Left lung (tissue), 10 donors: ENCODE measurements around the gene UNC5CL. TPM values are rescaled to one million over a fixed set of nuclear protein-coding genes. Genes with fewer than 3 reads are reported as not detected.

Source experiments
- ATAC-seq: fragments of 200-7000 bp; cut with Tn5 transposase; one replicate; pipeline ENCODE4 v1.9.1; 2020; ENCODE audit warnings: moderate library complexity
- DNase-seq, 4 donors: peaks; one replicate each; pipeline ENCODE4 v3.0.0-alpha.2; 2013 to 2020
- H3K27ac ChIP-seq, 2 donors: fragments of 200-600 bp; sonication (generic) in 1 of 2; one replicate each; pipeline versions ENCODE4 v1.5.0 to v1.8.0; 2020 to 2021
- H3K27me3 ChIP-seq, 2 donors: fragments of 200-600 bp; sonication (generic) in 1 of 2; one replicate each; pipeline versions ENCODE4 v1.5.0 to v1.8.0; 2020 to 2021
- H3K36me3 ChIP-seq, 2 donors: fragments of 200-600 bp; sonication (generic) in 1 of 2; one replicate each; pipeline versions ENCODE4 v1.5.0 to v1.8.0; 2020 to 2021
- H3K4me1 ChIP-seq, 2 donors: fragments of 200-600 bp; one replicate each; pipeline ENCODE4 v1.8.0; 2021
- H3K4me3 ChIP-seq, 2 donors: fragments of 200-600 bp; sonication (generic) in 1 of 2; one replicate each; pipeline versions ENCODE4 v1.5.0 to v1.8.0; 2020 to 2021; ENCODE audit warnings: mild to moderate bottlenecking in 1 of 2
- H3K9me3 ChIP-seq, 2 donors: fragments of 200-600 bp; sonication (generic) in 1 of 2; one replicate each; pipeline versions ENCODE4 v1.5.0 to v1.8.0; 2020 to 2021
- CTCF ChIP-seq, 2 donors: fragments of 200-600 bp; sonication (generic) in 1 of 2; IDR thresholded peaks; one replicate each; pipeline versions ENCODE4 v1.5.0 to v1.8.0; 2021; ENCODE audit warnings: antibody characterized with exemption in 2 of 2
- intact Hi-C, 2 donors: fragments of 100-400 bp; cut with DNase I; formaldehyde crosslinking; loops; one replicate each; pipeline versions ENCODE4 v1.11.2 to v1.14.2; 2022
- polyA plus RNA-seq, 6 donors: library from polyadenylated mRNA; unstranded; fragments of 120-200 nt; gene quantifications; one replicate each; pipeline ENCODE4 v1.2.1, GENCODE V29; 2013; ENCODE audit not compliant: insufficient read length in 6 of 6
- total RNA-seq, 2 donors: library from RNA; stranded (reverse); fragmentation: NEBNext Ultra II Directional; extraction: Animal tissue kit (Norgen Biotek cat#: 25700); gene quantifications; one replicate each; pipeline ENCODE4 v1.2.1, GENCODE V29; 2021
- donor health status: DM: no; HTN: yes; CAD: no.
- donor health status: DM: no; HTN: no; CAD: no.

UNC5CL gene
- total and polyA plus RNA-seq, 8 donors: 2.3 to 11.8 (median 4.8) TPM

GRCh38 chr6:41071923-41072835 is 33.2 kb upstream of the UNC5CL start, which contains the start of gene OARD1:
Gene OARD1, minus strand, starts transcription at chr6:41072356. Its CDS starts 722 bp downstream, at chr6:41071634.
- peak within 1 kb of the TSS; percentile 88 to 95 for H3K4me3 ChIP-seq
- TF ChIP-seq CTCF (IDR thresholded peaks at IDR 0.05): no peak
- H3K4me1 ChIP-seq: peaks cover 11 to 43% of the 10 kb centered on the region in 2 donors
- DNase-seq (peak; percentile 99 to 100 (median 100)), ATAC-seq (peak; percentile 83)
- H3K36me3 ChIP-seq: no peaks in the 10 kb centered on the region
- no peaks in the 10 kb centered on the region for H3K9me3 ChIP-seq
- intact Hi-C loops: no loop called here
- H3K27ac ChIP-seq: peak within 1 kb of the TSS; percentile 99 to 100
- H3K27me3 ChIP-seq: no peaks in the 10 kb centered on the region

- H3K4me3 ChIP-seq: peak overlapping the region; percentile 49 to 95
- H3K4me1 ChIP-seq: peaks cover 11 to 44% of the 10 kb centered on the region in 2 donors
- TF ChIP-seq CTCF (IDR thresholded peaks at IDR 0.05): no peak
- intact Hi-C loops: no loop called here
- H3K27ac ChIP-seq: peak overlapping the region; percentile 99 to 100
- H3K36me3 ChIP-seq: no peaks in the 10 kb centered on the region
- ATAC-seq: no peak
- DNase-seq: peak in 2 of 4 donors; percentile 90 to 91
- H3K9me3 ChIP-seq: no peaks in the 10 kb centered on the region
- H3K27me3 ChIP-seq: no peaks in the 10 kb centered on the region
Measured at GRCh38 chr6:41071501-41071922, 32.5 kb upstream of the UNC5CL start.

- peaks cover 0 to 28% of the 10 kb centered on the region in 2 donors for H3K36me3 ChIP-seq
- intact Hi-C loops: no loop called here
- no peaks in the 10 kb centered on the region for H3K9me3 ChIP-seq
- DNase-seq (peak in 3 of 4 donors; percentile 69 to 88 (median 71)), ATAC-seq (peak; percentile 35)
- H3K27me3 ChIP-seq: no peaks in the 10 kb centered on the region
- peaks cover 0 to 18% of the 10 kb centered on the region in 2 donors for H3K4me1 ChIP-seq
- peak; percentile 79 to 89 for TF ChIP-seq CTCF (IDR thresholded peaks at IDR 0.05)
- no peak overlapping the region for H3K4me3 ChIP-seq
- no peak overlapping the region for H3K27ac ChIP-seq
Measured at GRCh38 chr6:41066867-41067304, 27.9 kb upstream of the UNC5CL start.

GRCh38 chr6:41065550-41066026 is 26.6 kb upstream of the UNC5CL start:
- intact Hi-C loops: no loop called here
- no peak overlapping the region for H3K4me3 ChIP-seq
- no peaks in the 10 kb centered on the region for H3K9me3 ChIP-seq
- no peak overlapping the region for H3K27ac ChIP-seq
- no peak for TF ChIP-seq CTCF (IDR thresholded peaks at IDR 0.05)
- H3K4me1 ChIP-seq: peaks cover 0 to 11% of the 10 kb centered on the region in 2 donors
- no peak for DNase-seq
- ATAC-seq: no peak
- H3K27me3 ChIP-seq: no peaks in the 10 kb centered on the region
- peaks cover 0 to 37% of the 10 kb centered on the region in 2 donors for H3K36me3 ChIP-seq

- Histone ChIP-seq H3K9me3 (no peaks in the 10 kb centered on the region), H3K27me3 (no peaks in the 10 kb centered on the region), H3K4me1 (peaks cover 0 to 7% of the 10 kb centered on the region in 2 donors), H3K4me3 (no peak overlapping the region), H3K36me3 (peaks cover 0 to 37% of the 10 kb centered on the region in 2 donors), H3K27ac (no peak overlapping the region)
- DNase-seq (no peak), ATAC-seq (no peak)
- intact Hi-C loops: no loop called here
- TF ChIP-seq CTCF (IDR thresholded peaks at IDR 0.05): no peak
Measured at GRCh38 chr6:41064841-41065240, 25.8 kb upstream of the UNC5CL start.
